ENCODE measurements around the gene FXYD5.

Gene FXYD5

GRCh38 chr19:35140962-35141836, 13.3 kb upstream of the FXYD5 start:
- Histone ChIP-seq H3K9me3 (ENCODE audit: control insufficient read depth, low read length) (no peaks in the 10 kb centered on the region), H3K4me3 (ENCODE audit: low read length) (peak overlapping the region; percentile 66), H3K4me1 (ENCODE audit: control insufficient read depth, insufficient read depth, low read length) (peaks cover 40% of the 10 kb centered on the region), H3K9ac (ENCODE audit: low read length) (peak overlapping the region; percentile 53), H3K27me3 (replicated peaks; ENCODE audit: control insufficient read depth, insufficient read depth, low read length) (peaks cover 4% of the 10 kb centered on the region), H3K36me3 (ENCODE audit: control insufficient read depth, insufficient read depth, low read length, severe bottlenecking) (no peaks in the 10 kb centered on the region)
- peak; percentile 93 for DNase-seq (ENCODE audit: low read depth)

GRCh38 chr19:35141837-35142605, 12.5 kb upstream of the FXYD5 start:
- H3K4me1 ChIP-seq (ENCODE audit: control insufficient read depth, insufficient read depth, low read length), result peaks cover 38% of the 10 kb centered on the region

GRCh38 chr19:35142606-35143230, 11.8 kb upstream of the FXYD5 start:
- Histone ChIP-seq H3K27me3 (replicated peaks; ENCODE audit: control insufficient read depth, insufficient read depth, low read length) (peaks cover 4% of the 10 kb centered on the region), H3K36me3 (ENCODE audit: control insufficient read depth, insufficient read depth, low read length, severe bottlenecking) (no peaks in the 10 kb centered on the region), H3K9ac (ENCODE audit: low read length) (no peak overlapping the region), H3K9me3 (ENCODE audit: control insufficient read depth, low read length) (no peaks in the 10 kb centered on the region), H3K4me1 (ENCODE audit: control insufficient read depth, insufficient read depth, low read length) (peaks cover 35% of the 10 kb centered on the region), H3K4me3 (ENCODE audit: low read length) (no peak overlapping the region)
- DNase-seq (ENCODE audit: low read depth), result peak; percentile 64

More at GRCh38 chr19:35141837-35142605, 12.5 kb upstream of the FXYD5 start:
- peaks cover 4% of the 10 kb centered on the region for H3K27me3 ChIP-seq (replicated peaks; ENCODE audit: control insufficient read depth, insufficient read depth, low read length)
- H3K9ac ChIP-seq (ENCODE audit: low read length), result no peak overlapping the region
- no peak overlapping the region for H3K4me3 ChIP-seq (ENCODE audit: low read length)
- no peaks in the 10 kb centered on the region for H3K9me3 ChIP-seq (ENCODE audit: control insufficient read depth, low read length)
- no peaks in the 10 kb centered on the region for H3K36me3 ChIP-seq (ENCODE audit: control insufficient read depth, insufficient read depth, low read length, severe bottlenecking)
- DNase-seq (ENCODE audit: low read depth), result no peak

GRCh38 chr19:35143231-35143715, 11.3 kb upstream of the FXYD5 start, which contains the start of gene FXYD7:
FXYD7 (plus strand) TSS chr19:35143255; CDS start chr19:35143334, 79 bp downstream.
- no peak within 1 kb of the TSS for H3K4me3 ChIP-seq (ENCODE audit: low read length)

GRCh38 chr19:35143818-35144217, 10.7 kb upstream of the FXYD5 start:
- no peak overlapping the region for H3K4me3 ChIP-seq (ENCODE audit: low read length)
- DNase-seq (ENCODE audit: low read depth), result no peak
- H3K36me3 ChIP-seq (ENCODE audit: control insufficient read depth, insufficient read depth, low read length, severe bottlenecking), result no peaks in the 10 kb centered on the region
- peaks cover 25% of the 10 kb centered on the region for H3K4me1 ChIP-seq (ENCODE audit: control insufficient read depth, insufficient read depth, low read length)
- H3K9me3 ChIP-seq (ENCODE audit: control insufficient read depth, low read length), result no peaks in the 10 kb centered on the region
- no peak overlapping the region for H3K9ac ChIP-seq (ENCODE audit: low read length)
- H3K27me3 ChIP-seq (replicated peaks; ENCODE audit: control insufficient read depth, insufficient read depth, low read length), result peaks cover 4% of the 10 kb centered on the region

More at GRCh38 chr19:35143231-35143715, 11.3 kb upstream of the FXYD5 start, which contains the start of gene FXYD7:
- H3K9me3 ChIP-seq (ENCODE audit: control insufficient read depth, low read length), result no peaks in the 10 kb centered on the region
- no peaks in the 10 kb centered on the region for H3K36me3 ChIP-seq (ENCODE audit: control insufficient read depth, insufficient read depth, low read length, severe bottlenecking)
- H3K9ac ChIP-seq (ENCODE audit: low read length), result no peak within 1 kb of the TSS
- peaks cover 30% of the 10 kb centered on the region for H3K4me1 ChIP-seq (ENCODE audit: control insufficient read depth, insufficient read depth, low read length)
- DNase-seq (ENCODE audit: low read depth), result no peak
- H3K27me3 ChIP-seq (replicated peaks; ENCODE audit: control insufficient read depth, insufficient read depth, low read length), result peaks cover 4% of the 10 kb centered on the region

- H3K9ac ChIP-seq (ENCODE audit: low read length), result no peak overlapping the region
- no peak for DNase-seq (ENCODE audit: low read depth)
- H3K4me3 ChIP-seq (ENCODE audit: low read length), result no peak overlapping the region
- H3K27me3 ChIP-seq (replicated peaks; ENCODE audit: control insufficient read depth, insufficient read depth, low read length), result peaks cover 4% of the 10 kb centered on the region
- H3K36me3 ChIP-seq (ENCODE audit: control insufficient read depth, insufficient read depth, low read length, severe bottlenecking), result no peaks in the 10 kb centered on the region
- H3K9me3 ChIP-seq (ENCODE audit: control insufficient read depth, low read length), result no peaks in the 10 kb centered on the region
- peaks cover 21% of the 10 kb centered on the region for H3K4me1 ChIP-seq (ENCODE audit: control insufficient read depth, insufficient read depth, low read length)
Observed at GRCh38 chr19:35144259-35144599, 10.3 kb upstream of the FXYD5 start.

GRCh38 chr19:35144600-35145436, 9.7 kb upstream of the FXYD5 start:
- no peak for DNase-seq (ENCODE audit: low read depth)
- Histone ChIP-seq H3K36me3 (ENCODE audit: control insufficient read depth, insufficient read depth, low read length, severe bottlenecking) (no peaks in the 10 kb centered on the region), H3K4me1 (ENCODE audit: control insufficient read depth, insufficient read depth, low read length) (peaks cover 15% of the 10 kb centered on the region), H3K9me3 (ENCODE audit: control insufficient read depth, low read length) (no peaks in the 10 kb centered on the region), H3K9ac (ENCODE audit: low read length) (no peak overlapping the region), H3K27me3 (replicated peaks; ENCODE audit: control insufficient read depth, insufficient read depth, low read length) (peaks cover 4% of the 10 kb centered on the region), H3K4me3 (ENCODE audit: low read length) (no peak overlapping the region)

- no peak overlapping the region for H3K4me3 ChIP-seq (ENCODE audit: low read length)
- H3K27me3 ChIP-seq (replicated peaks; ENCODE audit: control insufficient read depth, insufficient read depth, low read length), result peaks cover 4% of the 10 kb centered on the region
- H3K4me1 ChIP-seq (ENCODE audit: control insufficient read depth, insufficient read depth, low read length), result peaks cover 4% of the 10 kb centered on the region
- H3K9me3 ChIP-seq (ENCODE audit: control insufficient read depth, low read length), result no peaks in the 10 kb centered on the region
- H3K36me3 ChIP-seq (ENCODE audit: control insufficient read depth, insufficient read depth, low read length, severe bottlenecking), result no peaks in the 10 kb centered on the region
- no peak for DNase-seq (ENCODE audit: low read depth)
- no peak overlapping the region for H3K9ac ChIP-seq (ENCODE audit: low read length)
Observed at GRCh38 chr19:35146746-35147459, 7.6 kb upstream of the FXYD5 start.

- no peaks in the 10 kb centered on the region for H3K27me3 ChIP-seq (replicated peaks; ENCODE audit: control insufficient read depth, insufficient read depth, low read length)
Observed at GRCh38 chr19:35149463-35149862, 5.1 kb upstream of the FXYD5 start.

GRCh38 chr19:35150445-35150844, 4.1 kb upstream of the FXYD5 start:
- no peaks in the 10 kb centered on the region for H3K9me3 ChIP-seq (ENCODE audit: control insufficient read depth, low read length)
- no peaks in the 10 kb centered on the region for H3K36me3 ChIP-seq (ENCODE audit: control insufficient read depth, insufficient read depth, low read length, severe bottlenecking)
- DNase-seq (ENCODE audit: low read depth), result no peak
- no peaks in the 10 kb centered on the region for H3K27me3 ChIP-seq (replicated peaks; ENCODE audit: control insufficient read depth, insufficient read depth, low read length)
- H3K4me1 ChIP-seq (ENCODE audit: control insufficient read depth, insufficient read depth, low read length), result peaks cover 16% of the 10 kb centered on the region
- no peak overlapping the region for H3K4me3 ChIP-seq (ENCODE audit: low read length)
- no peak overlapping the region for H3K9ac ChIP-seq (ENCODE audit: low read length)

More at GRCh38 chr19:35149463-35149862, 5.1 kb upstream of the FXYD5 start:
- Histone ChIP-seq H3K9ac (ENCODE audit: low read length) (no peak overlapping the region), H3K4me3 (ENCODE audit: low read length) (no peak overlapping the region), H3K4me1 (ENCODE audit: control insufficient read depth, insufficient read depth, low read length) (peaks cover 7% of the 10 kb centered on the region), H3K9me3 (ENCODE audit: control insufficient read depth, low read length) (no peaks in the 10 kb centered on the region), H3K36me3 (ENCODE audit: control insufficient read depth, insufficient read depth, low read length, severe bottlenecking) (no peaks in the 10 kb centered on the region)
- DNase-seq (ENCODE audit: low read depth), result no peak
